K562 (cell line): ENCODE results near the gene MCRS1. TPM values are rescaled to one million over a fixed set of nuclear protein-coding genes. Genes with fewer than 3 reads are reported as not detected.

ENCODE experiments used
- ATAC-seq: fragments of 200-7000 bp; cut with Tn5 transposase; 3 replicates; pipeline ENCODE4 v1.9.1; 2020; ENCODE audit warnings: moderate library complexity
- BruUV-seq: library from RNA; stranded (reverse); fragments of 400-500 nt; replicated peaks from 2 replicates; lab custom pipeline; 2021; lab: Mats Ljungman, UMichigan
- CTCF ChIA-PET: fragments of 300-600 bp; formaldehyde crosslinking; extraction: SDS; loops from one replicate; lab custom pipeline; 2021; ENCODE audit warnings: low intra/inter-chr PET ratio; lab: Yijun Ruan, JAX
- POLR2A ChIA-PET: fragments of 300-600, 350-650 bp; sonication (Branson Sonifier 250); formaldehyde crosslinking; extraction: SDS; loops from one replicate; lab custom pipeline; 2021; ENCODE audit warnings: antibody characterized with exemption, inconsistent platforms; lab: Yijun Ruan, JAX
- DNase-seq, 4 experiments: peaks; one replicate each; pipeline versions ENCODE4 v3.0.0 to v3.0.0-alpha.2; 2011 to 2018; ENCODE audit warnings: low spot score in 3 of 4, mixed read lengths in 3 of 4; ENCODE audit errors: extremely low read depth in 1 of 4
- FAIRE-seq: peaks from 2 replicates; lab custom pipeline; 2011; peaks lifted over from hg19 to GRCh38; lab: Jason Lieb, UNC
- H2AFZ ChIP-seq: 2 replicates; pipeline ENCODE4 v1.6.0; 2011; ENCODE audit warnings: low read depth, low read length, control low read depth, inconsistent platforms
- H3K27ac ChIP-seq: fragments of 200-600 bp; 3 replicates; pipeline ENCODE4 v1.8.0; 2011; ENCODE audit warnings: low read depth, mild to moderate bottlenecking, control low read depth, inconsistent platforms, low read length, moderate library complexity, mixed read lengths; ENCODE audit errors: extremely low read depth
- H3K27me3 ChIP-seq, 2 experiments: fragments of 300-600 bp in 1 of 2; 2 replicates in 1 of 2; 3 replicates in 1 of 2; pipeline versions ENCODE4 v1.6.0 to v1.8.0; 2011; ENCODE audit warnings: inconsistent platforms in 2 of 2, low read length in 2 of 2, mild to moderate bottlenecking in 1 of 2, mixed read lengths in 1 of 2, moderate library complexity in 1 of 2; ENCODE audit not compliant: control insufficient read depth in 2 of 2, insufficient read depth in 2 of 2
- H3K36me3 ChIP-seq: fragments of 300-600 bp; 3 replicates; pipeline ENCODE4 v1.8.0; 2011; ENCODE audit warnings: mild to moderate bottlenecking, low read length, inconsistent platforms; ENCODE audit not compliant: control insufficient read depth, insufficient read depth
- H3K4me1 ChIP-seq, 2 experiments: fragments of 200-600 bp in 1 of 2; replicated peaks in 1 of 2; 2 replicates in 1 of 2; 3 replicates in 1 of 2; pipeline versions ENCODE4 v1.5.1 to v1.8.0; 2011; ENCODE audit warnings: inconsistent platforms in 2 of 2, low read length in 2 of 2, mild to moderate bottlenecking in 1 of 2, mixed read lengths in 1 of 2, moderate library complexity in 1 of 2; ENCODE audit not compliant: control insufficient read depth in 2 of 2, insufficient read depth in 2 of 2
- H3K4me2 ChIP-seq: 2 replicates; pipeline ENCODE4 v1.6.1; 2011; ENCODE audit warnings: low read length, control low read depth, inconsistent platforms, mixed read lengths; ENCODE audit not compliant: insufficient read depth
- H3K4me3 ChIP-seq: fragments of 200-600 bp; sonication (generic), shearing (Covaris generic); 2 replicates; pipeline ENCODE4 v1.5.1; 2016; ENCODE audit warnings: control low read depth, inconsistent platforms
- H3K79me2 ChIP-seq: fragments of 200-600 bp; 3 replicates; pipeline ENCODE4 v1.8.0; 2011; ENCODE audit warnings: low read length, inconsistent platforms; ENCODE audit not compliant: control insufficient read depth, insufficient read depth
- H3K9ac ChIP-seq, 2 experiments: 2 replicates each; pipeline versions ENCODE4 v1.6.0 to v1.6.1; 2011; ENCODE audit warnings: low read depth in 2 of 2, low read length in 2 of 2, control low read depth in 1 of 2, inconsistent platforms in 1 of 2, mild to moderate bottlenecking in 1 of 2, mixed read lengths in 1 of 2; ENCODE audit not compliant: insufficient read depth in 1 of 2
- H3K9me1 ChIP-seq: one replicate; pipeline ENCODE4 v1.6.0; 2011; ENCODE audit warnings: inconsistent platforms, mild to moderate bottlenecking, low read length, moderate library complexity; ENCODE audit not compliant: control insufficient read depth, insufficient read depth
- H3K9me3 ChIP-seq: replicated peaks from 2 replicates; pipeline ENCODE4 v1.5.1; 2011; ENCODE audit warnings: low read depth, low read length, inconsistent platforms; ENCODE audit not compliant: control insufficient read depth, insufficient read depth
- H4K20me1 ChIP-seq: replicated peaks from 2 replicates; pipeline ENCODE4 v1.6.1; 2011; ENCODE audit warnings: low read length, inconsistent platforms, mixed read lengths; ENCODE audit not compliant: control insufficient read depth, insufficient read depth
- BRD9 ChIP-seq: fragments of 450-650 bp; IDR thresholded peaks from 2 replicates; pipeline ENCODE4 v1.6.1; 2018; ENCODE audit warnings: low read depth; ENCODE audit not compliant: partially characterized antibody
- HNRNPUL1 ChIP-seq: fragments of 200-400 bp; formaldehyde crosslinking; IDR thresholded peaks from 2 replicates; pipeline ENCODE4 v1.6.1; 2017; ENCODE audit warnings: low read length
- POLR2G ChIP-seq: fragments of 200-400 bp; formaldehyde crosslinking; IDR thresholded peaks from 2 replicates; pipeline ENCODE4 v1.6.1; 2017; ENCODE audit warnings: low read depth, mild to moderate bottlenecking, antibody characterized with exemption, low read length, moderate library complexity
- ZC3H4 ChIP-seq: sonication (generic); formaldehyde crosslinking; IDR thresholded peaks from 2 replicates; pipeline ENCODE4 v1.9.0; 2021; ENCODE audit warnings: missing genetic modification reagents, borderline replicate concordance
- ZNF134 ChIP-seq: fragments of 250-450 bp; sonication (Bioruptor Pico); conservative IDR thresholded peaks from 2 replicates; pipeline ENCODE4 v1.4.0; 2020
- WGBS: fragments of 100-300 bp; shearing (Covaris generic); methylation state at CpG from one replicate; pipeline ENCODE4 v1.1.6; 2016; ENCODE audit warnings: low coverage, mixed read lengths; ENCODE audit not compliant: insufficient coverage; ENCODE audit errors: missing lambda C conversion rate; 5-methylcytosine and 5-hydroxymethylcytosine counted together
- in situ Hi-C: fragments of 300-500 bp; cut with MboI; formaldehyde crosslinking; loops from 4 replicates; pipeline ENCODE4 v1.15.0; 2018; ENCODE audit warnings: inconsistent platforms, mixed read lengths
- intact Hi-C: fragments of 100-400 bp; cut with micrococcal nuclease; formaldehyde crosslinking; loops from 2 replicates; pipeline ENCODE4 v1.14.2; 2022
- polyA plus RNA-seq, 8 experiments: library from polyadenylated mRNA; depleted of rRNA in 4 of 8; stranded (reverse) in 5 of 8; unstranded in 3 of 8; fragments of >200 nt; fragmentation: Nextera tagmentation in 2 of 8; fragmentation: Illumina TruSeq in 1 of 8; extraction: Ambion mirVana in 2 of 8; extraction: Trizol in 1 of 8; gene quantifications; 2 replicates each; pipeline versions ENCODE4 v1.2.1 to v1.2.3, GENCODE V29; 2011 to 2014; ENCODE audit warnings: inconsistent platforms in 1 of 8, missing spikeins in 1 of 8
- total RNA-seq, 7 experiments: library from RNA; depleted of rRNA in 6 of 7; stranded (reverse); fragments of >200 nt in 6 of 7; fragmentation: Illumina TruSeq in 2 of 7; extraction: Trizol in 2 of 7; gene quantifications; 2 replicates each; pipeline versions ENCODE4 v1.2.1 to v1.2.3, GENCODE V29; 2011 to 2021; ENCODE audit warnings: low replicate concordance in 1 of 7

The MCRS1 gene
- total and polyA plus RNA-seq, 9 of the 15 experiments (the other 6 are each of a cell fraction or from before 2014, with no cell fraction given): 50.0 to 100 (median 73.2) TPM

- 71% methylated on average over 11 of the region's 15 CpGs for WGBS
- Histone ChIP-seq H3K9ac (peak overlapping the region in 1 of 2 experiments; percentile 78; a peak in 2 of 4 replicates), H3K79me2 (no peaks in the 10 kb centered on the region), H3K9me3 (no peaks in the 10 kb centered on the region), H3K4me3 (no peak overlapping the region), H3K27ac (no peak overlapping the region), H4K20me1 (0 out of 2 replicates have a peak, but pooled peaks cover 3% of the 10 kb centered on the region), H3K4me2 (no peak overlapping the region), H3K36me3 (peaks cover 24% of the 10 kb centered on the region; the same call in 1 of the 3 replicates), H3K4me1 (peaks cover 0 to 22% of the 10 kb centered on the region in 2 experiments; a peak in 2 of 5 replicates), H3K9me1 (no peaks in the 10 kb centered on the region), H2AFZ (no peak overlapping the region), H3K27me3 (peaks cover 0 to 37% of the 10 kb centered on the region in 2 experiments; a peak in 4 of 5 replicates)
- BruUV-seq: no TSS peak
- ATAC-seq (no peak), FAIRE-seq (no peak), DNase-seq (no peak)
- ChIA-PET CTCF (interaction anchor here (0.8 to 2.6 kb wide), 5 partner anchors 23 to 196 kb away, joined by 3 to 20 read pairs (median 5); no protein-coding TSS in a partner anchor), POLR2A (interaction anchor here (0.6 to 1.9 kb wide), 11 partner anchors 8 to 311 kb away, joined by 3 to 12 read pairs (median 4); partner anchors contain the start of gene SPATS2)
- TF ChIP-seq HNRNPUL1 (no peak), BRD9 (no peak), ZC3H4 (CRISPR knock-in tag) (0 out of 2 replicates have a peak, but pooled peaks have one; percentile 68), POLR2G (peak; percentile 50), ZNF134 (CRISPR knock-in tag) (no peak)
- intact Hi-C loops: no loop called here
- in situ Hi-C loops: no loop called here
Observed at GRCh38 chr12:49554266-49554665, 13.7 kb downstream of the MCRS1 start.
